HG02759 (cell line): ENCODE results near the gene P2RY8.
"Not testable (repeated sequence)": the region's sequence is repeated elsewhere in the genome, so short reads cannot be mapped to it uniquely, and the experiment has no call there.

Experiments used
- ATAC-seq: cut with Tn5 transposase; IDR thresholded peaks from one replicate; pipeline ENCODE4 v1.9.1; 2021; ENCODE audit warnings: mild to moderate bottlenecking, moderate library complexity; ENCODE audit not compliant: unreplicated experiment

P2RY8 gene, protein sequence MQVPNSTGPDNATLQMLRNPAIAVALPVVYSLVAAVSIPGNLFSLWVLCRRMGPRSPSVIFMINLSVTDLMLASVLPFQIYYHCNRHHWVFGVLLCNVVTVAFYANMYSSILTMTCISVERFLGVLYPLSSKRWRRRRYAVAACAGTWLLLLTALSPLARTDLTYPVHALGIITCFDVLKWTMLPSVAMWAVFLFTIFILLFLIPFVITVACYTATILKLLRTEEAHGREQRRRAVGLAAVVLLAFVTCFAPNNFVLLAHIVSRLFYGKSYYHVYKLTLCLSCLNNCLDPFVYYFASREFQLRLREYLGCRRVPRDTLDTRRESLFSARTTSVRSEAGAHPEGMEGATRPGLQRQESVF

DNA sequence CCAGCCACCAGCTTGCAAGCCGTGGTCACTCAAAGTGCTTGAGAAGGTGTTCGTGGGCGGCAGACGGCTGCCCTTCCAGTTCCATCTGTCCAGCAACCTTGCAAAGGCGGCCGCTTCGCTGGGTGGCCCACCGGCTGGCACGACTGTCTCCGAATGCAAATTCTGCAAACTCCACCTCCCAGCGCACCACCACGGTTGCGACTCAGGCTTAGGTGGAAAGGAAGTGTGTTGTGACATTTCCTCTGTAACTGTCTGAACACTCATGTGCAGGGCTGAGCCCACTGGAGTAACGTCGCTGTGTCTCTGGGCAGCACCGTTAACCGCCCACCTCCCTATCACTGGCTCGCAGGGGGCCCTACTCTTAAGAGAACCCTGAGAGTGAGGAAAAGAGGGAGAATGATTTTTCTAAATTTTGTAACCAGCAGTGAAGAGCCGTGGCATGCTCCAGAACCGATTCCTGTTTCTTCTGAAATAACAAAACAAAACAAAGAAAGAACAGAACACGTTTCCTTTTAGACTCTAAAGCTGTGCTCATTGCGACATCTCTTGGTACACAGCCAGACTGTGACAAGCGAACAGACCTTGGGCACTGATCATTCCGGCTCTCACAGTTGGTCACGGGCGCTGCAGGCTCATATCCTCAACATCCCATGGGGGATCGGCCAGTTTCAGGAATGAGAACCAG lies at the start of gene P2RY8:
P2RY8 (minus strand) TSS at position 155 of the 685 bp plus-strand sequence. CDS start 70,627 bp downstream, outside the sequence.
- peak; percentile 54 for ATAC-seq

DNA sequence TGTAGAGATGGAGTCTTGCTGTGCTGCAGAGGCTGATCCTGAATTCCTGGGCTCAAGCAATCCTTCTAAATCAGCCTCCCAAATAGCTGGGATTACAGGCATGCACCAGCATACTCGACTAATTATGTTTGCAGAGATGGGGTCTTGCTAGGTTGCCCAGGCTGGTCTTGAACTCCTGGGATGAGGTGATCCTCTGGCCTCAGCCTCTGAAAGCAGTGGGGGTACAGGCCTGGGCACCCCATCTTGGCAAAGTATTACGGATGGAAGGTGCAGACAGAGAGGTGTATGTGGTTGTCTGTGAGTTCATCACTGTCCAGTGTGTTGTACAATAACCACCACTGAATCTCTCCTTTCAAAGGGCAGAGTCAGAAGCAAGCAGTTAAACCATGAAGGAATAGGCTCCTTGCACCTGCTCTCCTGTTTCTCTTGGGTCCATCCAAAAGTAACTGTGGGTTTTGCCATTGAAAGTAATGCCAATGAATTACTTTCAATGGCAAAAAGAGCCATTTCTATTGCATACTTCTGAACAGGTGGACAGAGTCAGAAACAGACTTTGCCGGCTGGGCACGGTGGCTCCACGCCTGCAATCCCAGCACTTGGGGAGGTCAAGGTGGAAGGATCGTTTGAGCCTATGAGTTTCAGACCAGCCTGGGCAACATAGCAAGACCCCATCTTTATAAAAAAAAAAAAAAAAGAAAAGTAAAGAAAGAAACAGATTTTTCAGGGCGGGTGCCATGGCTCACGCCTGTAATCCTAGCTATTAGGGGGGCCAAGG lies 47.4 kb upstream of the P2RY8 start:
- no peak for ATAC-seq

DNA sequence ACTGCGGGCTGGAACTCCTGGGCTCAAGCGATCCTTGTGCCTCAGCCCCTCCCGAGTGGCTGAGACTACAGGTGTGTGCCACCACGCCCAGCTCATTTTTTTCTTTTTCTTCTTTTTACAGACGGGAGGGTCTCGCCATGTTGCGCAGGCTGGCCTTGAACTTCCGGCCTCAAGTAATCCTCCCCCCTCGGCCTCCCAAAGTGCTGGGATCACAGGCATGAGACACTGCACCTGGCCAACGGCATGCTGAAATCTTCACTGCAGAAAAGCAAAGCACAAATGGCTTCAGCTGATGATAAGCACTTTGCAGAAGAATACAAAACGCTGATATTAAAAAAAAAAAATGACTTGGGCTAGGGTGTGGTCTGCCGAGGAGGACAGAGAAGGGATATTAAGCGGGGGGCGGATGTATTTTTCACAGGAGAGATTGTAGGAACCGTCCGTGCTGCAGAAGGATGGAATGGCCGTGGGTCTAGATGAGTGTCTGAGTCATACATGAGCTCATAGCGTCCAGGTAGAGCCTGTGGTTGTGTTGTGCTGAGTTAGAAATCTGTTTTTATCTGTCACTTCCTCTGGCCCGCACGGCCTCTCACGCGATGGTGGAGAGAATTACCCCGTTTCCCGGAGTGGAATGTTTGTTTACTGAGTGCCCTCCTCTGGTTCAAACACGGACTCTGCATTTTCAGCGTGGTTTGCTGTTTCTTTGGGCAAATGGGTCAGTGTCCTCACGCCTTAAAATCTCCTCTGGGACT lies 45.9 kb upstream of the P2RY8 start:
- peak; percentile 73 for ATAC-seq

DNA sequence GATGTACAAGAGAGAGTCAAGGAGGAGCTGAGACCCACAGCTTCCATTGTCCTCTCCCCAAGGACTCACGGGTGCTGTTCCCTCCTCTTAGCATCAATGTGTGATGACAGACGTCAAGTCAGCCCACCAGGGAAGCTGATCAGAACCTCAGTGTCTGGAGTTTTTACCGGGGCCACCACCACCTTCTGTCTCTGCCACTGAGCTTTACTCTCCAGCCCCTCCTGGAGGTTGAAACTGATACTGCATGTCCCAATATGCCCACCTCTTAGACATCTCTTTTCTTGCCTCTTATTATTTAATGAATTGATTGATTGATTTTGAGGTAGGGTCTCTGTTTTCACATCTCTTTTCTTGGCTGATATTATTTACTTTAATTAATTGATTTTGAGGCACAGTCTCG lies 44.1 kb upstream of the P2RY8 start:
- ATAC-seq: no peak

DNA sequence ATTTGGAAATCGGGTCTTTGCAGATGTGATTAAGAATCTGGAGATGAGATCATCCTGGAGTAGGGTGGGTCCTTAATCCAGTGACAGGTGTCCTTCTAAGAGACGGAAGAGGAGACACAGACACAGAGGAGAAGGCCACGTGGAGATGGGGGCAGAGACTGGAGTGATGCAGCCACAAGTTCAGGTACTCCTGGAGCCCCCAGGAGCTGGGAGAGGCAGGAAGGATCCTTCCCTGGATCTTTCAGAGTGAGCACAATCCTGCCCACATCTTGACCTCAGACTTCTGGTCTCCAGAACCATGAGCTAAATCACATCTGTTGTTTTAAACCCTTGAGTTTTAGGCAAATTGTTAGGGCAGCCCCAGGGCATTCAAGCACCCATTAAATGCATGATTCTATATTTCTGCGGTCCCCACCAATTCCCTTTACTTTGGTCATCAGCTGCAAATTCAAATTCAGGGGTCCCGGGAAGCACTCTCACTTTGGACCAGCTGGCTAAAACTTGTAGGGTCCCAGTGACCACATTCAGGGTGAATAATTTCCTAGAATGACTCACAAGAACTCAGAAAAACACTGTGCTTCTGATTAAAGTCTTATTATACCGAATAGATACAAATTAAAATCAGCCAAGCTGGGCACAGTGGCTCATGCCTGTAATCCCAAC lies 41.7 kb upstream of the P2RY8 start:
- ATAC-seq: no peak

DNA sequence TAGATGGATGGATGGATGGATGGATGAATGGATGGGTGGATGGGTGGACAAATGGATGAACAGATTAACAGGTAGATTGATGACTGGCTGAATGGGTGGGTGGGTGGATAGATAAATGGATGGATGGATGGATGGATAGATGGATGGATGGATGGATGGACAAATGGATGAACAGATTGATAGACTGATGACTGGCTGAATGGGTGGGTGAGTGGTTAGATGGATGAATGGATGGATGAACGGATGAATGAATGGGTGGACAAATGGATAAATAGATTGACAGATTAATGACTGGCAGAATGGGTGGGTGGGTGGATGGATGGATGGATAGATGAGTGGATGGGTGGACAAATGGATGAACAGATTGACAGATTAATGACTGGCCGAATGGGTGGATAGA lies 40.9 kb upstream of the P2RY8 start:
- ATAC-seq: no peak

DNA sequence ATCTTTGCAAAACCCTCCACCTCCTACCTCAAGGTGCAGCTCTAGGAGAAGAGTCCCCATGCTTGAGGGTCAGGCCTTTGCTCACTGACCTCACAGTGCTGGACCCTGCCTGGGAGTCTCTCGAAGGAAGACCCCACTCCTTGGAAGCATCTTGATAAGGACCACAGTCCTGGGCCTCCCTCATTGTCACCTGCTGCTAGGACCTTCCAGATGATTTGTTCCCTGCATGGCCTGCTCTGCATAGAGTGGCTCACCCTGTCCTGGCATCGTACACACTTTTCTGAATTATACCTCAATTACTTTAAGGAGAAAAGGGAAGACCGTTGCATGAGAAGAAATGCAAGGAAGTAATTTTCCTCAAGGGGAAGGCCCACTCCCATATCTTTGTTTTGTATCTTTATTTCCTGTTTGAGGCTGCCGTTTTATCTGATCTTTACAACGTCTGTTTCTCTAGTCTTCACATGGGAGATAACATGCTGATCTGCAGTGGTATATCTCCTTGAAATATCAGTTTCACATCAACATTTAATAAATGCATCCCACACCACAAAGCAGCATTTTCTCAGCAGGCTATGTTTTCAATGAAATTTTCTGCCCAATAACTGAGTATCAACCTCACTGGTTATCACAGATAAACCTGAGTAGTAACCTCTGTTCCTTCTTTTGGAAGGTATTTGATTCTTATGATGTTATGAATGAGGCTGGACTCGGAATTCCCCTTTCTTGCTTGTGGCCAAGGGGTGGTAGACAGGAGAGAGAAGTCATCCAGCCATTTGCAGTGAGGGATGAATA lies 39.4 kb upstream of the P2RY8 start:
- ATAC-seq: no peak

DNA sequence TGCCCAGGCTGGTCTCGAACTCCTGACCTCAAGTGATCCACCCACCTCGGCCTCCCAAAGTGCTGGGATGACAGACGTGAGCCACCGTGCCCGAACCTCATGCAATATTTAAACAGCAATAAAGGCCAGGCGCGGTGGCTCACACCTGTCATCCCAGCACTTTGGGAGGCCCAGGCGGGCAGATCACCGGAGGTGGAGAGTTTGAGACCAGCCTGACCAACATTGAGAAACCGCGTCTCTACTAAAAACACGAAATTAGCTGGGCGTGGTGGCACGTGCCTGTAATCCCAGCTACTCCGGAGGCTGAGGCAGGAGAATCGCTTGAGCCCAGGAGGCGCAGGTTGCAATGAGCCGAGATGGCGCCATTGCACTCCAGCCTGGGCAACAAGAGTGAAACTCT lies 37.2 kb upstream of the P2RY8 start:
- not testable (repeated sequence) for ATAC-seq

DNA sequence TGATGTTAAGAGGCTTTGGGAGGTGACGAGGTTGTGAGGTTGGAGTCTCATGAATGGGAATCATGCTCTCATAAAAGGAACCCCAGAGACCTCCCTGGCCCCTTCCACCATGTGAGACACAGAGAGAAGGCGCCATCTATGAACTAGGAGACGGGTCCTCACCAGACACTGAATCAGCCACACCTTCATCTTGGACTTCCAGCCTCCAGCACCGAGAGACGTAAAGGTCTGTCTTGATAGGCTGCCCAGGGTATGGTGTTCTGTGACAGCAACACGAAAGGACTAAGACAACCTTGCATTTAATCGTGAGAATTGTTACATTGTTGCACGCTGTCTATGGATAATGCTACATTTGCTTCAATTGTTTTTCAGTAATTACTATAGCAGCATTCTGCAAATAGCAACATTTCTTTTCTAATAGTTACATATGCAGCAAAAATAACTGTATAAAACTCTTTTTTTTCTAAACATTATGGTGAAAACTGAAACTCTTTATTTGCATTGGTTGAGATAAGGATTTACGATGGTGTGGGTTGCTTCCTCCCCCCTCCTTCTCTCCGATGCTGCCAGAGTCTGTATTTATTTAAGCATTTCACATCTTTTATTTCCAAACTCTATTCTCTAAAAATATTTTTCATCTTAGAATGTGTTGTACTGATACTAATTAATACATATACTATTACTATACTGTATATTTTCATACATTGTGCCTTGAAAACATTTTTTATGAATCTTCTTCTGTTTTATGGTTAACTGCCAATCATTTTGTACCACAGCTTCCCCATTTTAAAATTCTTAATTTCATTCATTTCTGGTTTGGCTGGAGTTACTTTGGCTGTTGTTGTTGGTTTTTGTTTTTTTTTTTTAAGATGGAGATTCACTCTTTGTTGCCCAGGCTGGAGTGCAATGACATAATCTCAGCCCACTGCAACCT lies 28.0 kb upstream of the P2RY8 start:
- ATAC-seq: no peak

DNA sequence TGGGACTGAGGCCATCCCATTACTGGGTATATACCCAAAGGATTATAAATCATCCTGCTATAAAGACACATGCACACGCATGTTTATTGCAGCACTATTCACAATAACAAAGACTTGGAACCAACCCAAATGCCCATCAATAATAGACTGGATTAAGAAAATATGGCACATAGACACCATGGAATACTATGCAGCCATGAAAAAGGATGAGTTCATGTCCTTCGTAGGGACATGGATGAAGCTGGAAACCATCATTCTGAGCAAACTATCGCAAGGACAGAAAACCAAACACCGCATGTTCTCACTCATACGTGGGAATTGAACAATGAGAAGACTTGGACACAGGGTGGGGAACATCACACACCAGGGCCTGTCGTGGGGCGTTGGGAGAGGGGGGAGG lies 27.1 kb upstream of the P2RY8 start:
- ATAC-seq: not testable (repeated sequence)

DNA sequence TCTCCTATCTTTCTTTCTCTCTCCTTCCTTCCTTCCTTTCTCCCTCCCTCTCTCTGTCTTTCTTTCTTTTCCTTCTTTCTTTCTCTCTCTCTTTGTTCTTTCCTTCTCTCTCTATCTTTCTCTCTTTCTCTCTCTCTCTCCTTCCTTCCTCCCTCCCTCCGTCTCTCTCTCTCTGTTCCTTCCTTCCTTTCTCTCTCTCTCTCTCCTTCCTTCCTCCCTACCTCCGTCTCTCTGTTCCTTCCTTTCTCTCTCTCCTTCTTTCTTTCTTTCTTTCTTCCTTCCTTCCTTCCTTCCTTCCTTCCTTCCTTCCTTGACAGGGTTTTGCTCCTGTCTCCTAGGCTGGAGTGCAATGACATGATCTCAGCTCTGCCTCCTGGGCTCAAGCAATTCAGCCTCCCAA lies 24.2 kb upstream of the P2RY8 start:
- no peak for ATAC-seq

DNA sequence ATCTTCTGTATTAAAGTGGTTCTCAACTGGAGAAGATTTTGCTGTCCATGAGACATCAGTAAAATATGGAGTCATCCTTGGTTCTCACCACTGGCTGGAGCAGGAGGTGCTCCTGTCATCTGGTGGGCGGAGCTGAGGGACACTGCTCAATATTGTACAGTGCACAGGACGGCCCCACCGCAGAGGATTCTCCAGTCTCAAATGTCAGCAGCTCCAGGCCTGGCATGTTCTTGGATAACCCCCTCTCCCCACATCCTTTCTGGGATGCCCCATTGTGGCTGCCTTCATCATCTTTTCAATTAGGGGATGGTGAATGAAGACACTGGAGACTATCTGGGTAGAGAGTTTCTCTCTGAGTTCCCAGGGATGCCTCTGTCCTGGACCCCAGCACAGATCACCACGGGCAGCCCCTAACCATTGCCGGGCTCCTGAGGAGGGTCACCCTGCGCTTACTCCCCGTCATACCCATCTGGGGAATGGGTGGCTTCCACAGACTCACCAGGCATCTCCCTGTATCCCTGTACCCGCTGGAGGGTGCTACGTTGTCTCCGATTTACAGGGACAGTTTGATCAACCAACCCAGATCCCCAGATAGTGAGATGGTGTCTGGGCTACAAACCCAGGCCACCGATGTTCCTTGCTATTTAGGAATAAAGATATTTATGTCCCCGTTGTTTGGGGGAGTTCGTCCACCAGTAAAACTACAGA lies 21.9 kb upstream of the P2RY8 start:
- ATAC-seq: no peak

DNA sequence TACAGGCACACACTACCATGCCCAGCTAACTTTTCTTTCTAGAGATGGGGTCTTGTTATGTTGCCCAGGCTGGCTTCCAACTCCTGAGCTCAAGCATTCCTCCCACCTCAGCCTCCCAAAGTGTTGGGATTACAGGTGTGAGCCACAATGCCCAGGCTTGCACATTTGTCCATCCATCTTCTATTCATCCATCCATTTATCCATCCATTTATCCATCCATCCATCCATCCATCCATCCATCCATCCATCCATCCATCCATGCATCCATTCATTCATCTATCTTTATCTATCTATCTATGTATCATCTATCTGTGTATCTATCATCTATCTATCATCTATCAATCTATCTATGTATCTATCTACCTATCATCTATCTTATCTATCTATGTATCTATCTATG lies 20.5 kb upstream of the P2RY8 start:
- not testable (repeated sequence) for ATAC-seq

DNA sequence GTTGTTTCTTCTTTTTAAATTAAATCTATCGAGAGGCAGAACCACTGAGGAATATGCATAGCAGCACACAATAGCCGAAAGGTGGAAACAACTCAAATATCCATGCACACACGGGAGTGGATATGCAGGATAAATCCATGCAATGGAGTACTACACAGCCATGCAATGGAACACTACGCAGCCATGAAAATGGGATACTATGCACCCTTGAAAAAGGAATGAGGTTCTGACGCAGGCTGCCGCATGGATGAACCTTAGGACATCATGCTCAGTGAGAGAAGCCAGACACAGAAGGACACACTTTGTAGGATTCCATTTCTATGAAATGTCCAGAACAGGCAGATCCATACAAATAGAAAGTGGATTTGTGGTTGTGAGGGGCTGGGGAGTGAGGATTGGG lies 18.4 kb upstream of the P2RY8 start:
- ATAC-seq: no peak

DNA sequence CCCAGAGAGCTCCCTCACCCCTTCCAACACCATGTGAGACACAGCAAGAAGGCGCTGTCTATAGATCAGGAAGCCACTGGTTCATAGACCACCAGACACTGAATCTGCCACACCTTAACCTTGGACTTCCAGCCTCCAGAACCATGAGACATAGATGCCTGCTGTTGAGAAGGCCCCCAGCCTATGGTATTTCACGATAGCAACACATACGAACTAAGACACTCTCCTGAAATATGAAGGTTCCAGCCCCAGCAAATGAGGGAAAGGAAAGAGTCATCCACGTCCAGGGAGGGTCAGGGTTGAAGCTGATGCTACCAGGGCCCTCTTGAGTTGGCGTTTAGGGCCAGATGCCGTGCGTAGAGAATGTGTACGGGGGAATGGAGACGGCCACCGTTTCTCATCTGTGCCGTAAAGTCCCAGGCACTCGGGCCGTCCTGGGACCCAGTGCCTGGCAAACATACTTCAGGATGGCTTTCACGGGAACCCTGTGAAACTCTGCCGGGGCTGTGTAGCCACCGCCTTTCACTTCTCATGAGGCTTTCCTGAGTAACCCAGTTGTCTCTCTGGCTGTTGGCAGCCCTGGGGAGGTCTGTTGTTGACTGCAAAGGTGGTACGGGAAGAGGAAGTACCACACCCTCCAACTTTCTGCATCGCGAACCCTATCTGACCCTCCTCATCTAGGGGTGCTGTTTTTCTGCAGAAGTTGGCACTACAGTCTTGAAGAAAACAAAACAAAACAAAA lies 17.7 kb upstream of the P2RY8 start:
- ATAC-seq: no peak

DNA sequence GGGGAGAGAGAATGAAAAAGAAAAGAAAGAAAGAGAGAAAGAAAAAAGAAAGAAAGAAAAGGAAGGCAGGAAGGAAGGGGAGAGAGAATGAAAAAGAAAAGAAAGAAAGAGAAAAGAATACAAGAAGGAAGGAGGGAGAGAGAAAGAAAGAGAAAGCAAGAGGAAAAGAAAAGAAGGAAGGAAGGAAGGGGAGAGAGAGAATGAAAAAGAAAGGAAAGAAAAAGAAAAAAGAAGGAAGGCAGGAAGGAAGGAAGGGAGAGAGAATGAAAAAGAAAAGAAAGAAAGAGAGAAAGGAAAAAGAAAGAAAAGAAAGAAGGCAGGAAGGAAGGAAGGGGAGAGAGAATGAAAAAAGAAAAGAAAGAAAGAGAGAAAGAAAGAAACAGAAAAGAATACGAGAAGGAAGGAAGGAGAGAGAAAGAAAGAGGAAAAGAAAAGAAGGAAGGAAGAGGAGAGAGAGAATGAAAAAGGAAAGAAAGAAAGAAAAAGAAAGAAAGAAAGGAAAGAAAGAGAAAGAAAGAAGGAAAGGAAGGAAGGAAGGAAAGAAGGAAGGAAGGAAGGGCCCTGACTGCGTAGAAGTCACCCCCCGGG lies 15.1 kb upstream of the P2RY8 start:
- ATAC-seq: no peak

DNA sequence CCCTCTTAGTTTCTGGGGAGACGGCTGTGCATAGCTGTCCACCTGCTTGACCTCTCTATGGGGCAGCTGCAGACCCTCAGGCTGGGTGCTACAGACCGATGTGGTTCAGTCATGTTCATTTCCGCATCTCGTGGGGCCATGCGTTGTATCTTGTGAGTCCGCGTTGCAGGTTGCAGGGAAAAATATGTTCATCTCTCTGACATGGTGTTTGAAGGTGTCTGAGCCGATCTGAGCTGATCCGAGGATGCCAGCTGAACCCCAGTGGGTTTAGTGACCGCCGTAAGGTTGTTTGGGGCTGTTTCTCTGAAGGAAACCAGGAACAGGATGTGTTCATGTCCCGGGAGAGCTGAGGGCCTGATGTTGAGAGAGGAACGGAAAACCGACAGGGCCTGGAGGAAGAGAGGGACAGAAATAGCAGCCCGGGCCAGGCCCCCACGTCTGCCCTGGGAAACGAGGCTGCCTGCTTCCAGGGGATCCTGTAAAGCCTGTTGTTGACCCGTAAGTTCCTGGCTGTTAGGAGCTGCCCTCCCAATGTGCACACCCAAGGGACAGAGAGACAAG lies 9.8 kb upstream of the P2RY8 start:
- ATAC-seq: no peak
